Stimulated activated naive CD8-positive, alpha-beta T cell treated with anti-CD3 and anti-CD28 coated beads, Interleukin-15, Interleukin-2, amounts not matched to agents 100 ng/mL and 50 ng/mL, for 24 hours (primary cell): ENCODE data around the gene ZC3H7B.
"Not testable (repeated sequence)": the region's sequence is repeated elsewhere in the genome, so short reads cannot be mapped to it uniquely, and the experiment has no call there.

Experiments
- H3K27ac Mint-ChIP-seq: one replicate; pipeline ENCODE4 v1.8.0; 2021; ENCODE audit warnings: mild to moderate bottlenecking, mixed read lengths
- H3K27me3 Mint-ChIP-seq: one replicate; pipeline ENCODE4 v1.8.0; 2021; ENCODE audit warnings: mixed read lengths
- H3K36me3 Mint-ChIP-seq: one replicate; pipeline ENCODE4 v1.8.0; 2021; ENCODE audit warnings: low read depth, mixed read lengths
- H3K4me1 Mint-ChIP-seq: one replicate; pipeline ENCODE4 v1.8.0; 2021; ENCODE audit warnings: low read depth, mixed read lengths
- H3K4me3 Mint-ChIP-seq: one replicate; pipeline ENCODE4 v1.8.0; 2021; ENCODE audit warnings: mild to moderate bottlenecking, mixed read lengths
- H3K9me3 Mint-ChIP-seq: one replicate; pipeline ENCODE4 v1.8.0; 2021; ENCODE audit warnings: mixed read lengths

Gene ZC3H7B

GRCh38 chr22:41273128-41273527, 28.2 kb upstream of the ZC3H7B start:
- H3K4me3 Mint-ChIP-seq = no peak overlapping the region
- peaks cover 62% of the 10 kb centered on the region for H3K36me3 Mint-ChIP-seq
- H3K4me1 Mint-ChIP-seq = no peaks in the 10 kb centered on the region
- H3K27me3 Mint-ChIP-seq = no peaks in the 10 kb centered on the region
- H3K27ac Mint-ChIP-seq = no peak overlapping the region
- H3K9me3 Mint-ChIP-seq = no peaks in the 10 kb centered on the region

- Mint-ChIP-seq H3K4me1 (no peaks in the 10 kb centered on the region), H3K4me3 (no peak overlapping the region), H3K27me3 (no peaks in the 10 kb centered on the region), H3K27ac (no peak overlapping the region), H3K36me3 (peaks cover 59% of the 10 kb centered on the region), H3K9me3 (no peaks in the 10 kb centered on the region)
Observed at GRCh38 chr22:41274856-41275255, 26.5 kb upstream of the ZC3H7B start.

GRCh38 chr22:41280065-41280464, 21.3 kb upstream of the ZC3H7B start:
- no peaks in the 10 kb centered on the region for H3K9me3 Mint-ChIP-seq
- H3K4me1 Mint-ChIP-seq = peaks cover 29% of the 10 kb centered on the region
- no peaks in the 10 kb centered on the region for H3K27me3 Mint-ChIP-seq
- no peak overlapping the region for H3K4me3 Mint-ChIP-seq
- peaks cover 54% of the 10 kb centered on the region for H3K36me3 Mint-ChIP-seq
- no peak overlapping the region for H3K27ac Mint-ChIP-seq

GRCh38 chr22:41280854-41281253, 20.5 kb upstream of the ZC3H7B start:
- Mint-ChIP-seq H3K4me1 (peaks cover 31% of the 10 kb centered on the region), H3K4me3 (no peak overlapping the region), H3K9me3 (no peaks in the 10 kb centered on the region), H3K36me3 (peaks cover 50% of the 10 kb centered on the region), H3K27me3 (no peaks in the 10 kb centered on the region), H3K27ac (no peak overlapping the region)

- peaks cover 33% of the 10 kb centered on the region for H3K36me3 Mint-ChIP-seq
- H3K4me1 Mint-ChIP-seq = peaks cover 47% of the 10 kb centered on the region
Observed at GRCh38 chr22:41284465-41284864, 16.9 kb upstream of the ZC3H7B start.

GRCh38 chr22:41285441-41285819, 15.9 kb upstream of the ZC3H7B start:
- H3K27me3 Mint-ChIP-seq = no peaks in the 10 kb centered on the region

More at GRCh38 chr22:41284465-41284864, 16.9 kb upstream of the ZC3H7B start:
- Mint-ChIP-seq H3K27me3 (no peaks in the 10 kb centered on the region), H3K4me3 (peak overlapping the region; percentile 94), H3K27ac (peak overlapping the region; percentile 92), H3K9me3 (no peaks in the 10 kb centered on the region)

GRCh38 chr22:41285820-41286638, 15.3 kb upstream of the ZC3H7B start, which contains the start of gene RANGAP1:
Gene RANGAP1, minus strand, starts transcription at chr22:41286187. Its CDS starts 5,143 bp downstream, at chr22:41281044.
- H3K9me3 Mint-ChIP-seq = no peaks in the 10 kb centered on the region
- H3K27me3 Mint-ChIP-seq = no peaks in the 10 kb centered on the region
- peaks cover 43% of the 10 kb centered on the region for H3K4me1 Mint-ChIP-seq
- H3K4me3 Mint-ChIP-seq = peak within 1 kb of the TSS; percentile 94
- H3K36me3 Mint-ChIP-seq = peaks cover 26% of the 10 kb centered on the region
- H3K27ac Mint-ChIP-seq = peak within 1 kb of the TSS; percentile 92

More at GRCh38 chr22:41285441-41285819, 15.9 kb upstream of the ZC3H7B start:
- Mint-ChIP-seq H3K27ac (peak overlapping the region; percentile 92), H3K36me3 (peaks cover 32% of the 10 kb centered on the region), H3K9me3 (no peaks in the 10 kb centered on the region), H3K4me1 (peaks cover 46% of the 10 kb centered on the region), H3K4me3 (peak overlapping the region; percentile 94)

GRCh38 chr22:41286639-41287091, 14.7 kb upstream of the ZC3H7B start:
- H3K36me3 Mint-ChIP-seq = peaks cover 21% of the 10 kb centered on the region

GRCh38 chr22:41288245-41288946, 12.9 kb upstream of the ZC3H7B start:
- peak overlapping the region; percentile 10 for H3K27ac Mint-ChIP-seq
- no peaks in the 10 kb centered on the region for H3K9me3 Mint-ChIP-seq
- H3K4me1 Mint-ChIP-seq = peaks cover 30% of the 10 kb centered on the region
- H3K27me3 Mint-ChIP-seq = no peaks in the 10 kb centered on the region
- H3K36me3 Mint-ChIP-seq = peaks cover 11% of the 10 kb centered on the region
- H3K4me3 Mint-ChIP-seq = no peak overlapping the region

More at GRCh38 chr22:41286639-41287091, 14.7 kb upstream of the ZC3H7B start:
- Mint-ChIP-seq H3K4me3 (peak overlapping the region; percentile 94), H3K27me3 (no peaks in the 10 kb centered on the region), H3K27ac (peak overlapping the region; percentile 92), H3K9me3 (no peaks in the 10 kb centered on the region), H3K4me1 (peaks cover 40% of the 10 kb centered on the region)

GRCh38 chr22:41289671-41290070, 11.7 kb upstream of the ZC3H7B start:
- H3K27ac Mint-ChIP-seq = no peak overlapping the region
- no peak overlapping the region for H3K4me3 Mint-ChIP-seq
- H3K36me3 Mint-ChIP-seq = peaks cover 5% of the 10 kb centered on the region
- H3K9me3 Mint-ChIP-seq = no peaks in the 10 kb centered on the region
- H3K4me1 Mint-ChIP-seq = peaks cover 21% of the 10 kb centered on the region
- no peaks in the 10 kb centered on the region for H3K27me3 Mint-ChIP-seq

- Mint-ChIP-seq H3K9me3 (no peaks in the 10 kb centered on the region), H3K36me3 (no peaks in the 10 kb centered on the region), H3K4me1 (peaks cover 16% of the 10 kb centered on the region), H3K4me3 (no peak overlapping the region), H3K27ac (no peak overlapping the region), H3K27me3 (no peaks in the 10 kb centered on the region)
Observed at GRCh38 chr22:41290262-41291221, 10.8 kb upstream of the ZC3H7B start.

GRCh38 chr22:41294816-41295215, 6.5 kb upstream of the ZC3H7B start:
- not testable (repeated sequence) for H3K27ac Mint-ChIP-seq, H3K36me3 Mint-ChIP-seq, H3K9me3 Mint-ChIP-seq, H3K4me1 Mint-ChIP-seq, H3K4me3 Mint-ChIP-seq, H3K27me3 Mint-ChIP-seq

GRCh38 chr22:41296826-41297667, 4.3 kb upstream of the ZC3H7B start:
- Mint-ChIP-seq H3K36me3 (no peaks in the 10 kb centered on the region), H3K27ac (no peak overlapping the region), H3K4me3 (no peak overlapping the region), H3K27me3 (no peaks in the 10 kb centered on the region), H3K9me3 (no peaks in the 10 kb centered on the region), H3K4me1 (peaks cover 6% of the 10 kb centered on the region)

GRCh38 chr22:41300661-41301060, 664 bp upstream of the ZC3H7B start:
- Mint-ChIP-seq H3K27me3 (no peaks in the 10 kb centered on the region), H3K4me1 (peaks cover 31% of the 10 kb centered on the region)

More at GRCh38 chr22:41300661-41301060, 664 bp upstream of the ZC3H7B start:
- H3K36me3 Mint-ChIP-seq = peaks cover 9% of the 10 kb centered on the region
- H3K4me3 Mint-ChIP-seq = peak overlapping the region; percentile 76
- H3K9me3 Mint-ChIP-seq = no peaks in the 10 kb centered on the region
- peak overlapping the region; percentile 58 for H3K27ac Mint-ChIP-seq
